T-cell (primary cell): ENCODE measurements around the gene SPTB. TPM values are rescaled to one million over a fixed set of nuclear protein-coding genes. Genes with fewer than 3 reads are reported as not detected.

Experiments used
- ATAC-seq, 4 experiments: fragments of 200-7000 bp in 3 of 4; fragments of 150-1000 bp in 1 of 4; cut with Tn5 transposase; replicated peaks in 1 of 4; 1 replicate in 3 of 4; 2 replicates in 1 of 4; pipeline ENCODE4 v1.10.0; 2021; ENCODE audit warnings: moderate library complexity in 3 of 4, mild to moderate bottlenecking in 2 of 4, moderate number of reproducible peaks in 1 of 4
- CTCF ChIA-PET, 2 donors: fragments of 300-600 bp; sonication (Branson Sonifier 250); formaldehyde crosslinking; loops; one replicate each; lab custom pipeline; 2022; ENCODE audit warnings: antibody characterized with exemption in 2 of 2; lab: Charles Lee
- POLR2A ChIA-PET, 2 donors: fragments of 300-600 bp; sonication (Branson Sonifier 250); formaldehyde crosslinking; loops; one replicate each; lab custom pipeline; 2022; ENCODE audit warnings: antibody characterized with exemption in 2 of 2; lab: Charles Lee
- DNase-seq, 35 experiments: peaks; one replicate each; pipeline versions ENCODE4 v3.0.0 to v3.0.0-alpha.2; 2013 to 2023
- H3K27ac ChIP-seq: one replicate; pipeline ENCODE4 v1.5.1; 2013; ENCODE audit warnings: low read length
- H3K27me3 ChIP-seq, 2 experiments: replicated peaks in 1 of 2; 1 replicate in 1 of 2; 2 replicates in 1 of 2; pipeline versions ENCODE4 v1.6.1 to v1.7.0; 2013; ENCODE audit warnings: low read length in 1 of 2, mixed read lengths in 1 of 2; ENCODE audit not compliant: control insufficient read depth in 2 of 2, insufficient read depth in 2 of 2; ENCODE audit errors: extremely low read depth in 1 of 2
- H3K36me3 ChIP-seq, 2 donors: 1 replicate in 1 of 2; 2 replicates in 1 of 2; pipeline versions ENCODE4 v1.6.1 to v1.7.0; 2013; ENCODE audit warnings: low read length in 1 of 2; ENCODE audit not compliant: control insufficient read depth in 2 of 2, insufficient read depth in 1 of 2; ENCODE audit errors: extremely low read depth in 1 of 2
- H3K4me1 ChIP-seq, 2 experiments: 1 replicate in 1 of 2; 2 replicates in 1 of 2; pipeline versions ENCODE4 v1.6.1 to v1.7.0; 2013; ENCODE audit warnings: low read length in 2 of 2, mixed read lengths in 1 of 2; ENCODE audit not compliant: insufficient read depth in 2 of 2, control insufficient read depth in 1 of 2; ENCODE audit errors: extremely low read depth in 1 of 2
- H3K4me3 ChIP-seq, 2 donors: 1 replicate in 1 of 2; 2 replicates in 1 of 2; pipeline versions ENCODE4 v1.5.1 to v1.7.0; 2013; ENCODE audit warnings: mild to moderate bottlenecking in 2 of 2, low read length in 1 of 2, moderate library complexity in 1 of 2; ENCODE audit not compliant: control insufficient read depth in 1 of 2; ENCODE audit errors: extremely low read depth in 1 of 2
- H3K9me3 ChIP-seq: 2 replicates; pipeline ENCODE4 v1.7.0; 2013
- H3K27ac Mint-ChIP-seq, 2 donors: one replicate each; pipeline ENCODE4 v1.8.0; 2020 to 2021; ENCODE audit warnings: mild to moderate bottlenecking in 2 of 2, mixed read lengths in 2 of 2
- H3K27me3 Mint-ChIP-seq, 2 donors: one replicate each; pipeline ENCODE4 v1.8.0; 2021 to 2022; ENCODE audit warnings: mixed read lengths in 2 of 2
- H3K36me3 Mint-ChIP-seq: one replicate; pipeline ENCODE4 v1.8.0; 2021; ENCODE audit warnings: mixed read lengths
- H3K4me1 Mint-ChIP-seq, 3 donors: one replicate each; pipeline ENCODE4 v1.8.0; 2020 to 2022; ENCODE audit warnings: mixed read lengths in 3 of 3, mild to moderate bottlenecking in 1 of 3
- H3K4me3 Mint-ChIP-seq, 3 donors: one replicate each; pipeline ENCODE4 v1.8.0; 2020 to 2022; ENCODE audit warnings: mild to moderate bottlenecking in 3 of 3, mixed read lengths in 3 of 3, moderate library complexity in 3 of 3
- H3K9me3 Mint-ChIP-seq, 3 donors: one replicate each; pipeline ENCODE4 v1.8.0; 2020 to 2022; ENCODE audit warnings: mixed read lengths in 3 of 3
- WGBS: methylation state at CpG from one replicate; pipeline ENCODE4 v1.1.5; 2013; ENCODE audit warnings: missing lambda C conversion rate; ENCODE audit not compliant: insufficient coverage; 5-methylcytosine and 5-hydroxymethylcytosine counted together
- total RNA-seq, 35 experiments: library from RNA in 6 of 35; stranded (reverse) in 6 of 35; fragments of 120-200 nt in 1 of 35; gene quantifications; one replicate each; pipeline versions ENCODE4 v1.2.1 to v1.2.4 and lab custom pipeline; 2013 to 2026

The SPTB gene
- total RNA-seq, 5 donors from 2014 or later (not counting 1 experiment from before 2014, with no cell fraction given) = 0.07 to 0.13 (median 0.09) TPM

DNA sequence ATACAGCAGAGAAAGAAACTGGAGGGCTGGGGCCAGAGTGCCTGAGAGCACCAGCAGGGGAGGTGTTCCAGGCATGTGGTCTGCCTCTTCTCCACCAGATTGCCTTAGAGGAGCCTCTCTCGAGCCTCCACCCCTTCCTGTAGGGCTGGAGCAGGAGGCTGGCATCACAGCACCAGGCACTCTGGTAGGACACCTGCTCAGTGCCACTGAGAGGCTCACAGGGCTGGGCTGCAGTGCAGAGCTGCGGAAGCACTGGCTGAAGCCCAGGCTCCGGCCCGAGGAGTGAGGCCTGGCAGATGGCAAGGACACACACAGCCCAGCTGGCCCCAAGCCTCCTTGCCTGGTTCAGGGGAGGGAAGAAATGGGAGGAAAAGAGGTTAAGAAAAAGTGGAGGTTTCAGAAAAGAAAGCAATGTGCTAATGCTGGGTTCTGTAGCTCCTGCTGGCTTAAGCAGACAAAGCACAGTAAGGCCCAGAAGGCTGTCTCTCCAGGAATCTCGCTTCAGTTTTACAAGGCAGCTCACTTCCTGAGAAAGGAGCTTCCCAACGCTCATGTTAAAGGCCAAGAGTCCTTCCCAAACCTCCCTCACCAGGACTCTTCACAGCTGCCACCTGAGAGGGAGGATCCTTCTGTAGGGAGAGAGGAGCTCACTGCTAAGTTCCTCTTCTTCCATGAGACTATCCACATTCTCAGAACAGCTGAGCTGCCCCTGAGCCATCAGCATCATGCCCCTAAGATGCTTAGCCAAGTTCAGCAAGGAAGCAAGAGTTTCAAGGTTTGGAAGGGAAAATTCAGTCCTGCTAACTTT lies 23.8 kb downstream of the SPTB start:
- no peak overlapping the region for H3K4me3 Mint-ChIP-seq
- Histone ChIP-seq H3K27me3 (peaks cover 2 to 42% of the 10 kb centered on the region in 2 experiments), H3K27ac (no peak overlapping the region), H3K4me3 (no peak overlapping the region), H3K9me3 (no peaks in the 10 kb centered on the region), H3K36me3 (no peaks in the 10 kb centered on the region), H3K4me1 (no peaks in the 10 kb centered on the region)
- H3K27me3 Mint-ChIP-seq = peaks cover 12 to 23% of the 10 kb centered on the region in 2 donors
- ChIA-PET CTCF (no interaction called here), POLR2A (no interaction called here)
- no peak for ATAC-seq
- H3K27ac Mint-ChIP-seq = no peak overlapping the region
- no peaks in the 10 kb centered on the region for H3K4me1 Mint-ChIP-seq
- no peak for DNase-seq
- 50% methylated on average over 4 of the region's 6 CpGs for WGBS
- no peaks in the 10 kb centered on the region for H3K9me3 Mint-ChIP-seq
- no peaks in the 10 kb centered on the region for H3K36me3 Mint-ChIP-seq

DNA sequence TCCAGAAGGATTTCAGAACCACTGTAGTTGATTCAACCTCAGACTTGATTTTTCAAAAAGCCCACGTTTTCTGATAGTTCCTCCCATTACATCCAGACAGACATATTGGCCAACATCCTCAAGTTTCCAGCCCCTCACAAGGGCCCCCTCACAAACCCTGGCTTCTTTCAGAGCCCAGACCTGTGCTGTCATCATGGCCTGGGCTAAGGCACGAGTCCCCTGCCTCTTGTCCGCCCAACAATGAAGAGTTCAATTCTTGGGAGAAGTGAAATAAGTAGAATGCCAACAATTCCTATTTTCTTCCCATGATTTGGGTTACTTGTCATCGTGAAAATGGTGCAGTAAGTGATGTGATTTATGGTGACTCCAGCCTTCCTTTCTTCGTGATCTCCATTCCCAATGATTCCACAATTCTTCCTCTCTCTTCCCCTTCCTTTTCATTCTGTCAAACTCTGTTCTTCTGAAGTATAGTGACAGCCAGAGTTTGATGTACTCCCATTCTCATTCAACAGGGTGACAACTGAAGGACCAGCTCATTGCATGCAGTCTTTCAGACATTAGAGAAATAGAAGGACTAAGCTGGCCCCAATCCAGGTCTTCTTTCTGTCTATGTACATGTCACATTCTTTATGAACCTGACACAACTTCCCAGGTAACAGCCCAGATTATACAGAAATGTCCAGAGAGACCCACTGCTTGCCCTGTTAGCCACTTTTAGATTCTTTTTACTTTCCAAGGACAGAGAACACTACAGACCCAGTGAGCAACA lies 29.2 kb downstream of the SPTB start:
- no peaks in the 10 kb centered on the region for H3K9me3 Mint-ChIP-seq
- H3K27ac ChIP-seq = no peak overlapping the region
- CTCF ChIA-PET = no interaction called here
- H3K27me3 ChIP-seq = peaks cover 2 to 26% of the 10 kb centered on the region in 2 experiments
- H3K36me3 Mint-ChIP-seq = no peaks in the 10 kb centered on the region
- no peak for DNase-seq
- no peaks in the 10 kb centered on the region for H3K4me1 ChIP-seq
- no peaks in the 10 kb centered on the region for H3K36me3 ChIP-seq
- 71% methylated on average over 1 of the region's 5 CpGs for WGBS
- H3K27me3 Mint-ChIP-seq = peaks cover 11 to 29% of the 10 kb centered on the region in 2 donors
- POLR2A ChIA-PET = no interaction called here
- ATAC-seq = no peak
- H3K27ac Mint-ChIP-seq = no peak overlapping the region
- H3K9me3 ChIP-seq = no peaks in the 10 kb centered on the region
- H3K4me3 ChIP-seq = no peak overlapping the region
- no peak overlapping the region for H3K4me3 Mint-ChIP-seq
- peaks cover 0 to 7% (median 4%) of the 10 kb centered on the region in 3 donors for H3K4me1 Mint-ChIP-seq

DNA sequence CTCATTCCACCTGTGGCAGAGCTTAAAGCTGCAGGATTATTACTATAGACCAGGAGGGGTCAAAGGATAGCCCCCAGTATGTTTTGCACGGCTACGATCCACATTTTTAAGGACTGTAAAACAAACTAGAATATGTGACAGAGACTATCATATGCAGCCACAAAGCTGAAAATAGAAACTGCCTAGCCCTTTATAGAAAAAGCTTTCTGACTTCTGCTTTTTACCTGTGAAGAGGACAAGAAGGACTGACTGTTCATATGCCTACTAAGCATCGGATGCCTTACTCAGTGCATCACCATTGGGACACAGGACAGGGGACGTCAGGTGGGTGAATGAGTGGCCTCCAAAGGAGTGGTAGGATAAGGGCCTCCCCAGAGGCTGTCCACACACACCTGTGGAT lies 29.8 kb downstream of the SPTB start:
- Histone ChIP-seq H3K27ac (no peak overlapping the region), H3K9me3 (no peaks in the 10 kb centered on the region), H3K4me3 (no peak overlapping the region), H3K36me3 (no peaks in the 10 kb centered on the region), H3K4me1 (no peaks in the 10 kb centered on the region), H3K27me3 (peaks cover 2 to 24% of the 10 kb centered on the region in 2 experiments)
- no peak for DNase-seq
- no peaks in the 10 kb centered on the region for H3K9me3 Mint-ChIP-seq
- 60% methylated on average over 1 of the region's 4 CpGs for WGBS
- CTCF ChIA-PET = no interaction called here
- H3K27ac Mint-ChIP-seq = no peak overlapping the region
- H3K4me3 Mint-ChIP-seq = no peak overlapping the region
- peaks cover 13 to 34% of the 10 kb centered on the region in 2 donors for H3K27me3 Mint-ChIP-seq
- no peaks in the 10 kb centered on the region for H3K36me3 Mint-ChIP-seq
- POLR2A ChIA-PET = no interaction called here
- peaks cover 0 to 7% (median 4%) of the 10 kb centered on the region in 3 donors for H3K4me1 Mint-ChIP-seq
- ATAC-seq = no peak

DNA sequence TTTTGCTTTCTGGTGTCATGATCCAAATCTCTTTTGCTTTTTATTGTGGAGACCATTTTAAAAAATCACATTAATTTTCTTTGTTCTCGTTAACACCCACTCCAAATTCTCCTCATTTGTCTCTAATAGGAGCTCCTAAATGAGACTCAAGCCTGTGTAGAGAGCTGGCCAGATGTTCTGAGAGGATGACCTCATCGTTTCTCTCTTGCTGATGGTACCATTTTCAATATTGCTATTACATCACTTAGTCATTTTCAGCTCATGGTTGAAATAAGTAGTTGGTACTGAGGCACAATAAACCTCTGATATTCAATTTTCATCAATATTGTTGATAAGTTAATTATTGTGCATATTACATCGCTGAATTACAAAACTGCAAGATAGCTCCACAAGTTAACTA lies 31.5 kb downstream of the SPTB start:
- Mint-ChIP-seq H3K4me3 (no peak overlapping the region), H3K4me1 (peaks cover 0 to 7% (median 4%) of the 10 kb centered on the region in 3 donors), H3K27me3 (peaks cover 25 to 46% of the 10 kb centered on the region in 2 donors), H3K36me3 (no peaks in the 10 kb centered on the region), H3K27ac (no peak overlapping the region), H3K9me3 (no peaks in the 10 kb centered on the region)
- Histone ChIP-seq H3K27me3 (peaks cover 4 to 15% of the 10 kb centered on the region in 2 experiments), H3K9me3 (no peaks in the 10 kb centered on the region), H3K36me3 (no peaks in the 10 kb centered on the region), H3K4me3 (no peak overlapping the region), H3K27ac (no peak overlapping the region), H3K4me1 (no peaks in the 10 kb centered on the region)
- ChIA-PET POLR2A (interaction anchor here in 1 of 2 donors (0.7 kb wide), 1 partner anchor 13 kb away, joined by 3 read pairs; no protein-coding TSS in a partner anchor), CTCF (interaction anchor here in 1 of 2 donors (0.5 to 1.2 kb wide), 3 partner anchors 32 to 44 kb away, joined by 3 to 4 read pairs (median 3); no protein-coding TSS in a partner anchor)
- no peak for ATAC-seq
- DNase-seq = no peak
- no CpG with 5 or more reads among the region's 3 CpGs for WGBS

DNA sequence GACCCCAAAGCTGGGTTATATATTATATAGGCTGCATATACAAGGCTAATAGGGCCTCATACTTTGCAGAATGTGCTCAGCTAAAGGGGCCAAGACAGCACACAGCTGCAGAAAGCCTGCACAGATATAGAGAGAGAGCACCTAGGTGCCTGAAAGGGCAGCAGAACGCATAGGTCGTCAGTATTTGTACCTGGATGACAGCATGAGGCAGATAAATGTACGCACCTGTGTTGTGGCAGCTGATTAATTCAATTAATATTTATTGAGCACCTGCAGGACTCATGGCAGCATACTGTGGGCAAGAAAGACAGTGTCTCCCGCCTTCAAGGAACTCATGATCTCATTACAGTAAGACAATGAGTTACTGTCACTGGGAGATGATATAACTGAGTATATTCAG lies 33.4 kb downstream of the SPTB start:
- Mint-ChIP-seq H3K4me3 (no peak overlapping the region), H3K27ac (no peak overlapping the region), H3K27me3 (peaks cover 32 to 55% of the 10 kb centered on the region in 2 donors), H3K36me3 (no peaks in the 10 kb centered on the region), H3K4me1 (peaks cover 0 to 7% (median 4%) of the 10 kb centered on the region in 3 donors), H3K9me3 (no peaks in the 10 kb centered on the region)
- H3K27me3 ChIP-seq = peaks cover 4 to 18% of the 10 kb centered on the region in 2 experiments
- no peak overlapping the region for H3K4me3 ChIP-seq
- DNase-seq (no peak), ATAC-seq (no peak)
- CTCF ChIA-PET = no interaction called here
- no peaks in the 10 kb centered on the region for H3K36me3 ChIP-seq
- POLR2A ChIA-PET = no interaction called here
- H3K4me1 ChIP-seq = no peaks in the 10 kb centered on the region
- 100% methylated on average over 3 of the region's 4 CpGs for WGBS
- H3K9me3 ChIP-seq = no peaks in the 10 kb centered on the region
- no peak overlapping the region for H3K27ac ChIP-seq

DNA sequence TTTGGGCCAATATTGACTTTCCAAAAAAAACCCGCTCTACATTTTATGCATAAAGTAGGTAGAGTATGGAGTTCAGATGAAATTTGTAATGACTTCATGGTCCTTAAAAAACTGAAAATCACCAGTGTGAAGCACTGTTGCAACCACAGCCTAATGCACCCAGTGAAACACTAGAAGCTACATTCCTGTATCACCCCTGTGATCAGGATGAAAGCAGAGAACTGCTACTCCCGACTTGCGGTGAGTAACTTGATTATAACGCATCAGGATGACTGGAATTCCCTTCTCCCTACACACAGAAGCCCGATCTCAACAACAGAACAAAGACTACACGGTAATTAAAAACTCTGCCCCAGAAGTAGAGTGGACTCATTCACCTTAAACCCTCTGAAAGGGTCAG lies 33.8 kb downstream of the SPTB start:
- Mint-ChIP-seq H3K27ac (no peak overlapping the region), H3K36me3 (no peaks in the 10 kb centered on the region), H3K9me3 (no peaks in the 10 kb centered on the region), H3K4me3 (no peak overlapping the region), H3K27me3 (peaks cover 35 to 58% of the 10 kb centered on the region in 2 donors), H3K4me1 (peaks cover 0 to 7% (median 4%) of the 10 kb centered on the region in 3 donors)
- POLR2A ChIA-PET = no interaction called here
- Histone ChIP-seq H3K36me3 (no peaks in the 10 kb centered on the region), H3K9me3 (no peaks in the 10 kb centered on the region), H3K27me3 (peaks cover 4 to 22% of the 10 kb centered on the region in 2 experiments), H3K27ac (no peak overlapping the region), H3K4me3 (no peak overlapping the region), H3K4me1 (no peaks in the 10 kb centered on the region)
- ATAC-seq (no peak), DNase-seq (no peak)
- CTCF ChIA-PET = no interaction called here
- 64% methylated on average over 3 of the region's 6 CpGs for WGBS
